PC-9 (cell line): ENCODE results near the gene EPB41L3. TPM values are rescaled to one million over a fixed set of nuclear protein-coding genes. Genes with fewer than 3 reads are reported as not detected.

ENCODE experiments used
- BruUV-seq: library from RNA; stranded (reverse); fragments of 400-500 nt; replicated peaks from 2 replicates; lab custom pipeline; 2021; lab: Mats Ljungman, UMichigan
- CTCF ChIA-PET: fragments of 300-600 bp; sonication (Branson Sonifier 250); formaldehyde crosslinking; loops from one replicate; lab custom pipeline; 2022; ENCODE audit warnings: antibody characterized with exemption; lab: Charles Lee
- POLR2A ChIA-PET: fragments of 300-600 bp; sonication (Branson Sonifier 250); formaldehyde crosslinking; loops from one replicate; lab custom pipeline; 2022; ENCODE audit warnings: antibody characterized with exemption; ENCODE audit not compliant: unreplicated experiment; lab: Charles Lee
- DNase-seq, 2 experiments: peaks; one replicate each; pipeline versions ENCODE4 v3.0.0 to v3.0.0-alpha.2; 2015 to 2022; ENCODE audit warnings: mixed read lengths in 1 of 2
- H2AFZ ChIP-seq: fragments of 200-600 bp; sonication (generic); 2 replicates; pipeline ENCODE4 v1.8.1; 2017; ENCODE audit warnings: antibody characterized with exemption
- H3F3A ChIP-seq: fragments of 200-600 bp; sonication (generic); 2 replicates; pipeline ENCODE4 v1.8.1; 2017; ENCODE audit warnings: antibody characterized with exemption, mild to moderate bottlenecking, low read depth; ENCODE audit not compliant: insufficient read depth
- H3K27ac ChIP-seq: fragments of 200-600 bp; sonication (generic); 2 replicates; pipeline ENCODE4 v1.6.1; 2016; ENCODE audit warnings: mixed run types
- H3K27me3 ChIP-seq: fragments of 200-600 bp; sonication (generic); 2 replicates; pipeline ENCODE4 v1.6.1; 2016; ENCODE audit warnings: low read depth, mixed run types; ENCODE audit not compliant: insufficient read depth
- H3K36me3 ChIP-seq: fragments of 200-600 bp; sonication (generic); 2 replicates; pipeline ENCODE4 v1.6.1; 2016; ENCODE audit warnings: low read depth, mixed run types
- H3K4me1 ChIP-seq: fragments of 200-600 bp; sonication (generic); replicated peaks from 2 replicates; pipeline ENCODE4 v1.6.1; 2016; ENCODE audit warnings: mixed run types; ENCODE audit not compliant: insufficient read depth
- H3K4me2 ChIP-seq: fragments of 200-600 bp; sonication (generic); 2 replicates; pipeline ENCODE4 v1.6.1; 2017; ENCODE audit warnings: mixed run types
- H3K4me3 ChIP-seq: fragments of 200-600 bp; sonication (generic); 2 replicates; pipeline ENCODE4 v1.6.1; 2016; ENCODE audit warnings: mixed run types
- H3K79me2 ChIP-seq: fragments of 200-600 bp; sonication (generic); 2 replicates; pipeline ENCODE4 v1.6.1; 2017; ENCODE audit warnings: low read depth, mixed run types
- H3K9me2 ChIP-seq: fragments of 200-600 bp; sonication (generic); 2 replicates; pipeline ENCODE4 v1.8.1; 2017; ENCODE audit warnings: mild to moderate bottlenecking; ENCODE audit not compliant: insufficient read depth
- H3K9me3 ChIP-seq: fragments of 200-600 bp; sonication (generic); 2 replicates; pipeline ENCODE4 v1.8.1; 2016; ENCODE audit warnings: low read depth; ENCODE audit not compliant: insufficient read depth
- H4K20me1 ChIP-seq: fragments of 200-600 bp; sonication (generic); 2 replicates; pipeline ENCODE4 v1.8.1; 2017; ENCODE audit not compliant: insufficient read depth
- EZH2 ChIP-seq: fragments of 200-600 bp; sonication (generic); IDR thresholded peaks from 2 replicates; pipeline ENCODE4 v1.8.0; 2017; ENCODE audit warnings: antibody characterized with exemption, low read depth
- intact Hi-C: fragments of 100-400 bp; cut with micrococcal nuclease; formaldehyde crosslinking; loops from one replicate; pipeline ENCODE4 v1.10.0; 2022; ENCODE audit not compliant: unreplicated experiment
- total RNA-seq: library from RNA; stranded (reverse); gene quantifications from 2 replicates; pipeline ENCODE4 v1.2.3, GENCODE V29; 2021
- TF ChIP-seq, protein P1 (sequence below): fragments of 200-600 bp; sonication (generic); conservative IDR thresholded peaks from 2 replicates; pipeline ENCODE4 v1.6.1; 2017; ENCODE audit warnings: mixed run types, antibody characterized with exemption, mild to moderate bottlenecking, moderate library complexity

EPB41L3 gene
- total RNA-seq, 1 experiment from 2014 or later, result not detected

GRCh38 chr18:5457462-5457957 is 86.3 kb downstream of the EPB41L3 start:
- ChIA-PET CTCF (no interaction called here), POLR2A (no interaction called here)
- intact Hi-C loops, result no loop called here
- no TSS peak for BruUV-seq
- Histone ChIP-seq H3K9me3 (no peaks in the 10 kb centered on the region), H3K79me2 (no peaks in the 10 kb centered on the region), H3K36me3 (no peaks in the 10 kb centered on the region), H3K27me3 (peaks cover 24% of the 10 kb centered on the region), H2AFZ (no peak overlapping the region), H3K4me3 (no peak overlapping the region), H4K20me1 (no peaks in the 10 kb centered on the region; the same call in 1 of the 2 replicates), H3K9me2 (no peaks in the 10 kb centered on the region), H3K4me2 (no peak overlapping the region), H3F3A (no peaks in the 10 kb centered on the region), H3K27ac (no peak overlapping the region), H3K4me1 (no peaks in the 10 kb centered on the region)
- TF ChIP-seq, protein P1, sequence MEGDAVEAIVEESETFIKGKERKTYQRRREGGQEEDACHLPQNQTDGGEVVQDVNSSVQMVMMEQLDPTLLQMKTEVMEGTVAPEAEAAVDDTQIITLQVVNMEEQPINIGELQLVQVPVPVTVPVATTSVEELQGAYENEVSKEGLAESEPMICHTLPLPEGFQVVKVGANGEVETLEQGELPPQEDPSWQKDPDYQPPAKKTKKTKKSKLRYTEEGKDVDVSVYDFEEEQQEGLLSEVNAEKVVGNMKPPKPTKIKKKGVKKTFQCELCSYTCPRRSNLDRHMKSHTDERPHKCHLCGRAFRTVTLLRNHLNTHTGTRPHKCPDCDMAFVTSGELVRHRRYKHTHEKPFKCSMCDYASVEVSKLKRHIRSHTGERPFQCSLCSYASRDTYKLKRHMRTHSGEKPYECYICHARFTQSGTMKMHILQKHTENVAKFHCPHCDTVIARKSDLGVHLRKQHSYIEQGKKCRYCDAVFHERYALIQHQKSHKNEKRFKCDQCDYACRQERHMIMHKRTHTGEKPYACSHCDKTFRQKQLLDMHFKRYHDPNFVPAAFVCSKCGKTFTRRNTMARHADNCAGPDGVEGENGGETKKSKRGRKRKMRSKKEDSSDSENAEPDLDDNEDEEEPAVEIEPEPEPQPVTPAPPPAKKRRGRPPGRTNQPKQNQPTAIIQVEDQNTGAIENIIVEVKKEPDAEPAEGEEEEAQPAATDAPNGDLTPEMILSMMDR, result no peak
- TF ChIP-seq EZH2, result no peak
- no peak for DNase-seq

- Histone ChIP-seq H3K27me3 (peaks cover 27% of the 10 kb centered on the region), H3K79me2 (no peaks in the 10 kb centered on the region), H3K9me3 (no peaks in the 10 kb centered on the region), H4K20me1 (no peaks in the 10 kb centered on the region; the same call in 1 of the 2 replicates), H3K9me2 (no peaks in the 10 kb centered on the region), H3K36me3 (no peaks in the 10 kb centered on the region), H3K4me3 (no peak overlapping the region), H3K27ac (no peak overlapping the region), H3K4me2 (no peak overlapping the region), H3F3A (no peaks in the 10 kb centered on the region), H3K4me1 (no peaks in the 10 kb centered on the region), H2AFZ (no peak overlapping the region)
- POLR2A ChIA-PET, result no interaction called here
- CTCF ChIA-PET, result no interaction called here
- intact Hi-C loops, result no loop called here
- DNase-seq, result no peak
- BruUV-seq, result no TSS peak
- TF ChIP-seq EZH2, result no peak
Measured at GRCh38 chr18:5456577-5457461, 87.0 kb downstream of the EPB41L3 start.

DNA sequence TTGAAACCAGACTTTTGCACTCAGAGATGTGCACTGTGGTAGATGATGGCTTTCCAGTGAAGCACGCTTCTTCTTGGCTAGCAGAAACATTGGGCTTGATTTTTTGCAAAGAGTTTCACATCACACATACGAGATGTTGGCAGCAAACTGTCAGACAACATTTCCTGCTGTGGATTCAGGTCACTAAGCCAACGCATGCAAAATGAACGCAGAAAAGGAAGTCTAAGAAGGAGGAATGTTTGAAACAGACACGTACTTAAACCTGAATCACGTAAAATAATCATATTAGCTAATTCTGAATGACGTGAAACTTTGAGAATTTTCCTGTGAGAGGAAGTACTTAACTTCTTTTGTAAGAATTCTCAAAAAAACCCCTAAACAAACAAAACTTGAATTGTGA is 88.1 kb downstream of the EPB41L3 start:
- H3K4me3 ChIP-seq, result no peak overlapping the region
- H3K36me3 ChIP-seq, result no peaks in the 10 kb centered on the region
- no peak overlapping the region for H3K4me2 ChIP-seq
- no peaks in the 10 kb centered on the region for H3K9me2 ChIP-seq
- H3K79me2 ChIP-seq, result no peaks in the 10 kb centered on the region
- DNase-seq, result no peak
- CTCF ChIA-PET, result no interaction called here
- H3K4me1 ChIP-seq, result no peaks in the 10 kb centered on the region
- POLR2A ChIA-PET, result no interaction called here
- H3F3A ChIP-seq, result no peaks in the 10 kb centered on the region
- no peaks in the 10 kb centered on the region for H3K9me3 ChIP-seq
- peaks cover 34% of the 10 kb centered on the region for H3K27me3 ChIP-seq
- no peak overlapping the region for H3K27ac ChIP-seq
- H4K20me1 ChIP-seq, result no peaks in the 10 kb centered on the region; the same call in 1 of the 2 replicates
- TF ChIP-seq EZH2, result no peak
- TF ChIP-seq, protein P1, result no peak
- no TSS peak for BruUV-seq
- intact Hi-C loops, result no loop called here
- no peak overlapping the region for H2AFZ ChIP-seq
